ENCODE measurements around the gene KDM2A.

DNA sequence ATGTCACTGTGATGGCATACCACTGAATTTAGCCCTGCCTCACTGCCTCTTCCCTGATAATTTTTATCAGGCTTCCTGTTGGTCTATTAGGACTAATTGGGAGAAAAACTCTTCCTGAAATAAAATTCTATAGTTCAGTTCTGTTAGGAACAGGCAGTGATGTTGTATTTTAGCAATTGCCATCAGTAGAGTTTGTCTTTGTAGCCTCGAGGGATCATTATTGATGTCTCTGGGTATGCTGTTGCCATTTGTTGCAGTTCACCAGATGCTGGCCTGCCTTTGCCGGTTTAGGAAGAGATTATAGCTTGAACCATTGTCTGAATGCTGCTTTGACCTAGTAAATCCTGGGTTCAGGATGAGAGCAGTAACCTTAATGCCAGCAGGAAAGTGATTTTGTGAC is 41.0 kb downstream of the KDM2A start:
- TF ChIP-seq, protein P1, sequence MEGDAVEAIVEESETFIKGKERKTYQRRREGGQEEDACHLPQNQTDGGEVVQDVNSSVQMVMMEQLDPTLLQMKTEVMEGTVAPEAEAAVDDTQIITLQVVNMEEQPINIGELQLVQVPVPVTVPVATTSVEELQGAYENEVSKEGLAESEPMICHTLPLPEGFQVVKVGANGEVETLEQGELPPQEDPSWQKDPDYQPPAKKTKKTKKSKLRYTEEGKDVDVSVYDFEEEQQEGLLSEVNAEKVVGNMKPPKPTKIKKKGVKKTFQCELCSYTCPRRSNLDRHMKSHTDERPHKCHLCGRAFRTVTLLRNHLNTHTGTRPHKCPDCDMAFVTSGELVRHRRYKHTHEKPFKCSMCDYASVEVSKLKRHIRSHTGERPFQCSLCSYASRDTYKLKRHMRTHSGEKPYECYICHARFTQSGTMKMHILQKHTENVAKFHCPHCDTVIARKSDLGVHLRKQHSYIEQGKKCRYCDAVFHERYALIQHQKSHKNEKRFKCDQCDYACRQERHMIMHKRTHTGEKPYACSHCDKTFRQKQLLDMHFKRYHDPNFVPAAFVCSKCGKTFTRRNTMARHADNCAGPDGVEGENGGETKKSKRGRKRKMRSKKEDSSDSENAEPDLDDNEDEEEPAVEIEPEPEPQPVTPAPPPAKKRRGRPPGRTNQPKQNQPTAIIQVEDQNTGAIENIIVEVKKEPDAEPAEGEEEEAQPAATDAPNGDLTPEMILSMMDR (IDR thresholded peaks at IDR 0.05) = no peak
- TF ChIP-seq POLR2A (IDR thresholded peaks at IDR 0.05; ENCODE audit: low read depth) (no peak), POLR2AphosphoS5 (IDR thresholded peaks at IDR 0.05) (no peak)
